Smooth muscle cell (in vitro differentiated cells): ENCODE results near the gene CNOT3. TPM values are rescaled to one million over a fixed set of nuclear protein-coding genes. Genes with fewer than 3 reads are reported as not detected.

ENCODE experiments used
- DNase-seq: peaks from one replicate; lab custom pipeline; 2025; ENCODE audit not compliant: unreplicated experiment; lab: John Stamatoyannopoulos, UW
- H2AFZ ChIP-seq: fragments of 200-600 bp; sonication (generic); 2 replicates; pipeline ENCODE4 v1.6.0; 2016; ENCODE audit warnings: antibody characterized with exemption, low read depth, mild to moderate bottlenecking
- H3F3A ChIP-seq: fragments of 200-600 bp; sonication (generic); 2 replicates; pipeline ENCODE4 v1.6.0; 2017; ENCODE audit warnings: antibody characterized with exemption, low read depth
- H3K27ac ChIP-seq: fragments of 200-600 bp; sonication (generic); 2 replicates; pipeline ENCODE4 v1.5.1; 2016; ENCODE audit warnings: low read depth, mild to moderate bottlenecking
- H3K27me3 ChIP-seq: fragments of 200-600 bp; sonication (generic); 2 replicates; pipeline ENCODE4 v1.6.1; 2016; ENCODE audit warnings: low read depth, mild to moderate bottlenecking
- H3K36me3 ChIP-seq: fragments of 200-600 bp; sonication (generic); 2 replicates; pipeline ENCODE4 v1.5.1; 2016; ENCODE audit warnings: low read depth
- H3K4me1 ChIP-seq: fragments of 200-600 bp; sonication (generic); 2 replicates; pipeline ENCODE4 v1.5.1; 2016; ENCODE audit warnings: low read depth
- H3K4me2 ChIP-seq: fragments of 200-600 bp; sonication (generic); 2 replicates; pipeline ENCODE4 v1.6.0; 2016; ENCODE audit warnings: mild to moderate bottlenecking
- H3K4me3 ChIP-seq: fragments of 200-600 bp; sonication (generic); 2 replicates; pipeline ENCODE4 v1.5.1; 2016; ENCODE audit warnings: mild to moderate bottlenecking
- H3K79me2 ChIP-seq: fragments of 200-600 bp; sonication (generic); 2 replicates; pipeline ENCODE4 v1.6.0; 2016; ENCODE audit warnings: low read depth, mild to moderate bottlenecking
- H3K9ac ChIP-seq: fragments of 200-600 bp; sonication (generic); 2 replicates; pipeline ENCODE4 v1.6.0; 2016; ENCODE audit warnings: low read depth
- H3K9me3 ChIP-seq: fragments of 200-600 bp; sonication (generic); replicated peaks from 2 replicates; pipeline ENCODE4 v1.5.1; 2016; ENCODE audit warnings: low read depth
- H4K20me1 ChIP-seq: fragments of 200-600 bp; sonication (generic); 2 replicates; pipeline ENCODE4 v1.6.0; 2016; ENCODE audit warnings: low read depth
- CTCF ChIP-seq: fragments of 200-600 bp; sonication (generic); IDR thresholded peaks from 2 replicates; pipeline ENCODE4 v1.5.1; 2017; ENCODE audit warnings: borderline replicate concordance, mild to moderate bottlenecking, antibody characterized with exemption; ENCODE audit not compliant: insufficient read depth, poor library complexity, severe bottlenecking
- WGBS: methylation state at CpG from one replicate; pipeline ENCODE4 v1.1.7; 2016; ENCODE audit warnings: low lambda C conversion rate; 5-methylcytosine and 5-hydroxymethylcytosine counted together
- polyA plus RNA-seq: library from polyadenylated mRNA; unstranded; fragments of >200 nt; fragmentation: Nextera tagmentation; extraction: Ambion mirVana; gene quantifications from 2 replicates; pipeline ENCODE4 v1.2.1, GENCODE V29; 2016
- total RNA-seq: library from RNA; depleted of rRNA; stranded (reverse); fragments of >200 nt; gene quantifications from 2 replicates; pipeline ENCODE4 v1.2.3, GENCODE V29; 2014

Gene CNOT3
- total and polyA plus RNA-seq, 2 experiments from 2014 or later = 12.4 to 31.4 TPM

GRCh38 chr19:54183431-54183830 lies 45.9 kb downstream of the CNOT3 start:
- TF ChIP-seq CTCF = no peak
- Histone ChIP-seq H3K9ac (no peak overlapping the region), H3K27ac (no peak overlapping the region), H3K4me2 (no peak overlapping the region), H3K9me3 (no peaks in the 10 kb centered on the region), H3K79me2 (peaks cover 16% of the 10 kb centered on the region), H2AFZ (no peak overlapping the region), H3K4me1 (peaks cover 5% of the 10 kb centered on the region), H3K4me3 (no peak overlapping the region), H4K20me1 (peaks cover 16% of the 10 kb centered on the region), H3K27me3 (no peaks in the 10 kb centered on the region), H3F3A (no peaks in the 10 kb centered on the region), H3K36me3 (no peaks in the 10 kb centered on the region)
- WGBS = 98% methylated on average over 11 of the region's 11 CpGs
- DNase-seq = no peak

DNA sequence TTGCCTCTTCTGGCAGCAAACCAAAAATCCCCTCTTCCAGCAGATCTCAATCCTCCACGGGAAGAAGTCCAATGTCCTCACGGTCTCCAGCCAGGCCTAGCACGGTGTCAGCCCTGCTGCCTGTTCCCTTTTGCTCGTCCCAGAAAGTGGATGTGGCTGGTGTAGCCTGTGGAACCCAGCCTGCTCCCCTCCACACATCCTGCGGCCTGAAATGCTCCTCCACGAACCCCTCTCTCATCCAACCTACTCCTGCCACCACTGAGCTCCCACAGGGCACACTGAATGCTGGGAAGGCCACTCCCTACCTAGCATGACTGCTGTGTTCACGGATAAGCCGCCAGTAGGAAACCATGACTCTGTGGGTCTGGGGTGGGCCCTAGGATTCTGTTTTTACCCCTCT lies 48.8 kb downstream of the CNOT3 start:
- no peak for DNase-seq
- Histone ChIP-seq H3K4me3 (no peak overlapping the region), H2AFZ (no peak overlapping the region), H3K9me3 (no peaks in the 10 kb centered on the region), H3K4me1 (peaks cover 6% of the 10 kb centered on the region), H3K79me2 (peaks cover 19% of the 10 kb centered on the region), H3K27ac (no peak overlapping the region), H3K27me3 (no peaks in the 10 kb centered on the region), H3K36me3 (no peaks in the 10 kb centered on the region), H3K4me2 (no peak overlapping the region), H3F3A (no peaks in the 10 kb centered on the region), H4K20me1 (peaks cover 16% of the 10 kb centered on the region), H3K9ac (no peak overlapping the region)
- WGBS = 93% methylated on average over 8 of the region's 8 CpGs
- no peak for TF ChIP-seq CTCF

DNA sequence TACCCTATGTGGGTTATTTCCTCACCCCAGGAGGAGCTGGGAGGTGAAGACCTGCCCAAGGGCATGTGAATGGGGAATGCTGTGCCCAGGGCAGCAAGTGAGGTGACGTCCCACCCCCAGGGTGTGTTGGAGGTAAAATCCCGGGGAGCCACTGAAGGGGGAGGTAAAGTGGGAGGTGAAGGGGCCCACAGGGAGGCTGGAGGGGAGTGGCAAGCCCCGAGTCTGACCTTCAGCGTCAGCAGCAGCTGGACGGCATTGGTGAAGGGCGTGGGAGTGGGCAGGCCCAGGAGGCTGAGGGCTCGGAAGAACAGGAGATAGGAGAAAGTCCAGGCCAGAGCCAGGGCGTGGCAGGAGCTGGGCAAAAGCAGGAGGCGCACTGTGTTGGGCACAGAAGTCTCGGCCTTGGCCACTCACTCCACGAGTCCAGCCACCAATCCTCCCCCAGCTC lies 49.4 kb downstream of the CNOT3 start:
- Histone ChIP-seq H3K9me3 (no peaks in the 10 kb centered on the region), H3K36me3 (no peaks in the 10 kb centered on the region), H4K20me1 (peaks cover 16% of the 10 kb centered on the region), H3F3A (no peaks in the 10 kb centered on the region), H3K9ac (no peak overlapping the region), H3K27me3 (no peaks in the 10 kb centered on the region), H3K4me1 (peaks cover 6% of the 10 kb centered on the region), H3K27ac (no peak overlapping the region), H3K4me3 (no peak overlapping the region), H3K79me2 (peaks cover 19% of the 10 kb centered on the region), H2AFZ (no peak overlapping the region), H3K4me2 (no peak overlapping the region)
- DNase-seq = no peak
- TF ChIP-seq CTCF = no peak
- WGBS = 95% methylated on average over 11 of the region's 11 CpGs

DNA sequence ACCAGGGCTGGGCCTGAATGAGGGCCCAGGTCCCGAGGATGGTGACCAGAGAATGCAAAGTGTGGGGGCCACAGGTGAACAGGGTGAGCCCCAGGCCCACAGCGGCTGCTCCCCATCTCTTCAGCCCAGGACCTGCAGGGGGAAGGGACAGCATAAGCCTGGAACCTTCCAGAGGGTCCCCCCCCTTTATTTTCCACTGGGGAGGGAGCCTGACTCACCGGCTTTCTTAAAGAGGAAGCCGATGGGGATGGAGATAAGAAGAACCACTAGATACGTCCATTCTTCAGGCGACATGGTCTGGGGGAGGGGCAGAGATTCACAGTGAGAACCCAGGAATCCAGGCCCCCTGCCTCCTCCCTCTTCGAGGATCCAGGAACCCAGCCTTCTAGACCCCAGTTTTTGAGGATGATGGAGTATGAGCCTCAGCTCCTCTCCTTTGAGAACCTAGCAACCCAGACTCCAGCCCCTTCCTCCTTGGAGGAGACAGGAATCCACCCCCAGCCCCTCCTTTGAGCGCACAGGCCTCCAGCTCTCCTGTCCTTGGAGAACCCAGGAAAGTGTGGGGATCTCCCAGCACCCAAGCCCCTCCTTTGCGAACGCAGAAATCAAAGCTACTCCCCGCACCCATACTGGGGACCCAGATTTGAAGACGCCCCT lies 50.8 kb downstream of the CNOT3 start:
- peak overlapping the region; percentile 85 for H3K4me2 ChIP-seq
- H4K20me1 ChIP-seq = peaks cover 16% of the 10 kb centered on the region
- H3K9me3 ChIP-seq = no peaks in the 10 kb centered on the region
- H3K36me3 ChIP-seq = no peaks in the 10 kb centered on the region
- H3K27me3 ChIP-seq = no peaks in the 10 kb centered on the region
- no peak for DNase-seq
- WGBS = 14% methylated on average over 12 of the region's 12 CpGs
- H3K27ac ChIP-seq = peak overlapping the region; percentile 98
- H3K79me2 ChIP-seq = peaks cover 28% of the 10 kb centered on the region
- no peak overlapping the region for H2AFZ ChIP-seq
- peak overlapping the region; percentile 84 for H3K9ac ChIP-seq
- no peak for TF ChIP-seq CTCF
- H3F3A ChIP-seq = peaks cover 11% of the 10 kb centered on the region
- H3K4me1 ChIP-seq = peaks cover 6% of the 10 kb centered on the region
- peak overlapping the region; percentile 90 for H3K4me3 ChIP-seq
